Panc1 (cell line): ENCODE measurements around the gene DNM3. TPM values are rescaled to one million over a fixed set of nuclear protein-coding genes. Genes with fewer than 3 reads are reported as not detected.

Experiments
- ATAC-seq: fragments of 200-7000 bp; cut with Tn5 transposase; 2 replicates; pipeline ENCODE4 v1.9.1; 2020; ENCODE audit warnings: mild to moderate bottlenecking, moderate library complexity
- BruUV-seq: library from RNA; stranded (reverse); fragments of 400-500 nt; replicated peaks from 2 replicates; lab custom pipeline; 2021; lab: Mats Ljungman, UMichigan
- CTCF ChIA-PET: fragments of 300-600 bp; sonication (Branson Sonifier 250); formaldehyde crosslinking; loops from one replicate; lab custom pipeline; 2022; ENCODE audit warnings: antibody characterized with exemption; lab: Charles Lee
- POLR2A ChIA-PET: fragments of 300-600 bp; sonication (Branson Sonifier 250); formaldehyde crosslinking; loops from one replicate; lab custom pipeline; 2022; ENCODE audit warnings: antibody characterized with exemption; lab: Charles Lee
- DNase-seq: peaks from one replicate; pipeline ENCODE4 v3.0.0-alpha.2; 2010; ENCODE audit warnings: low read depth, low spot score
- H3K27ac ChIP-seq: 2 replicates; pipeline ENCODE4 v1.5.1; 2011; ENCODE audit warnings: mild to moderate bottlenecking, low read length, inconsistent platforms
- H3K27me3 ChIP-seq: fragments of 200-500 bp; sonication (Bioruptor generic); 2 replicates; pipeline ENCODE4 v1.6.0; 2014; ENCODE audit warnings: low read length, inconsistent platforms; ENCODE audit not compliant: control insufficient read depth, insufficient read depth
- H3K36me3 ChIP-seq: fragments of 200-500 bp; sonication (Bioruptor generic); 2 replicates; pipeline ENCODE4 v1.5.1; 2014; ENCODE audit warnings: inconsistent platforms, mild to moderate bottlenecking, low read length, moderate library complexity; ENCODE audit not compliant: control insufficient read depth, insufficient read depth
- H3K4me1 ChIP-seq: 2 replicates; pipeline ENCODE4 v1.5.1; 2011; ENCODE audit warnings: inconsistent platforms, mild to moderate bottlenecking, low read length, moderate library complexity; ENCODE audit not compliant: control insufficient read depth, insufficient read depth
- H3K4me3 ChIP-seq, 2 experiments: 2 replicates each; pipeline ENCODE4 v1.5.1; 2011 to 2012; ENCODE audit warnings: low read depth in 2 of 2, low read length in 2 of 2, mild to moderate bottlenecking in 2 of 2, inconsistent platforms in 1 of 2, moderate library complexity in 1 of 2
- H3K9me3 ChIP-seq: fragments of 200-500 bp; sonication (Bioruptor generic); 2 replicates; pipeline ENCODE4 v1.5.1; 2014; ENCODE audit warnings: low read depth, mild to moderate bottlenecking, inconsistent platforms, low read length, moderate library complexity; ENCODE audit not compliant: control insufficient read depth, insufficient read depth
- CTCF ChIP-seq: fragments of 450-650 bp; IDR thresholded peaks from 2 replicates; pipeline ENCODE4 v1.5.1; 2017; ENCODE audit warnings: mild to moderate bottlenecking
- POLR2AphosphoS5 ChIP-seq: IDR thresholded peaks from 2 replicates; pipeline ENCODE4 v1.6.1; 2012; ENCODE audit warnings: mild to moderate bottlenecking, low read depth, low read length, moderate library complexity
- SIN3A ChIP-seq: IDR thresholded peaks from 2 replicates; pipeline ENCODE4 v1.6.1; 2012; ENCODE audit warnings: low read depth, mild to moderate bottlenecking, low read length, moderate library complexity, borderline replicate concordance; ENCODE audit not compliant: insufficient read depth
- TCF7L2 ChIP-seq: IDR thresholded peaks from 2 replicates; pipeline ENCODE4 v1.6.1; 2011; ENCODE audit warnings: mild to moderate bottlenecking, low read depth, low read length, inconsistent platforms
- in situ Hi-C: cut with HindIII; loops from 2 replicates; pipeline ENCODE4 v1.10.0; 2016; ENCODE audit warnings: low sequenced_read_pairs, low pct_unique_long_range_greater_than_20kb
- intact Hi-C: fragments of 100-400 bp; cut with micrococcal nuclease; formaldehyde crosslinking; loops from one replicate; pipeline ENCODE4 v1.10.0; 2022; ENCODE audit not compliant: unreplicated experiment
- total RNA-seq: library from RNA; stranded (reverse); gene quantifications from one replicate; pipeline ENCODE4 v1.2.1, GENCODE V29; 2021; ENCODE audit not compliant: unreplicated experiment
- TF ChIP-seq, protein P1 (sequence below), 2 experiments: IDR thresholded peaks; 2 replicates each; pipeline ENCODE4 v1.6.1; 2011 to 2012; ENCODE audit warnings: low read depth in 2 of 2, control low read depth in 1 of 2, low read length in 1 of 2, mild to moderate bottlenecking in 1 of 2, moderate library complexity in 1 of 2; ENCODE audit not compliant: insufficient read depth in 1 of 2

The DNM3 gene
- total RNA-seq, 1 experiment from 2014 or later: 0.46 TPM

DNA sequence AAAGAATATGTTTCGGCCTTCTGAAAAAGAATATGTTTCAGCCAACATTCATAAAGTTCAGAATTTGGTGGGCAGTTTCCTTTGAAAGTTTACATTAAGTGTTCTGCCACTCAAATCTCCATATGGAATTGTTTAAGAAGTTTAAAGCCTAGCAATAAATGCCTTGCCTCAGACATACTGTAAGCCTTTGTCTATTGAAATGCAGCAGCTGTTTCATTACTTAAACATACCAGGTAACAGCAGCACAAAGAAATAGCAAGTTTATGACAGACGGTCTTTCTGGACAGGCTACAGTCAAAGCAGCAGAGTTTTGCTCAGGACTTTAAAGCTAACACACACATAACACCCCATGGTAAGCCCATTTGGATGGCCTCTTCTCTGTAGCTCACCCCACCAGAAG is 540.6 kb downstream of the DNM3 start:
- Histone ChIP-seq H3K27ac (peak overlapping the region; percentile 88), H3K9me3 (no peaks in the 10 kb centered on the region), H3K36me3 (no peaks in the 10 kb centered on the region), H3K27me3 (no peaks in the 10 kb centered on the region), H3K4me1 (peaks cover 35% of the 10 kb centered on the region), H3K4me3 (no peak overlapping the region)
- TF ChIP-seq POLR2AphosphoS5 (no peak), SIN3A (no peak), CTCF (no peak), TCF7L2 (no peak)
- TF ChIP-seq, protein P1, sequence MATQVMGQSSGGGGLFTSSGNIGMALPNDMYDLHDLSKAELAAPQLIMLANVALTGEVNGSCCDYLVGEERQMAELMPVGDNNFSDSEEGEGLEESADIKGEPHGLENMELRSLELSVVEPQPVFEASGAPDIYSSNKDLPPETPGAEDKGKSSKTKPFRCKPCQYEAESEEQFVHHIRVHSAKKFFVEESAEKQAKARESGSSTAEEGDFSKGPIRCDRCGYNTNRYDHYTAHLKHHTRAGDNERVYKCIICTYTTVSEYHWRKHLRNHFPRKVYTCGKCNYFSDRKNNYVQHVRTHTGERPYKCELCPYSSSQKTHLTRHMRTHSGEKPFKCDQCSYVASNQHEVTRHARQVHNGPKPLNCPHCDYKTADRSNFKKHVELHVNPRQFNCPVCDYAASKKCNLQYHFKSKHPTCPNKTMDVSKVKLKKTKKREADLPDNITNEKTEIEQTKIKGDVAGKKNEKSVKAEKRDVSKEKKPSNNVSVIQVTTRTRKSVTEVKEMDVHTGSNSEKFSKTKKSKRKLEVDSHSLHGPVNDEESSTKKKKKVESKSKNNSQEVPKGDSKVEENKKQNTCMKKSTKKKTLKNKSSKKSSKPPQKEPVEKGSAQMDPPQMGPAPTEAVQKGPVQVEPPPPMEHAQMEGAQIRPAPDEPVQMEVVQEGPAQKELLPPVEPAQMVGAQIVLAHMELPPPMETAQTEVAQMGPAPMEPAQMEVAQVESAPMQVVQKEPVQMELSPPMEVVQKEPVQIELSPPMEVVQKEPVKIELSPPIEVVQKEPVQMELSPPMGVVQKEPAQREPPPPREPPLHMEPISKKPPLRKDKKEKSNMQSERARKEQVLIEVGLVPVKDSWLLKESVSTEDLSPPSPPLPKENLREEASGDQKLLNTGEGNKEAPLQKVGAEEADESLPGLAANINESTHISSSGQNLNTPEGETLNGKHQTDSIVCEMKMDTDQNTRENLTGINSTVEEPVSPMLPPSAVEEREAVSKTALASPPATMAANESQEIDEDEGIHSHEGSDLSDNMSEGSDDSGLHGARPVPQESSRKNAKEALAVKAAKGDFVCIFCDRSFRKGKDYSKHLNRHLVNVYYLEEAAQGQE (IDR thresholded peaks at IDR 0.05; ENCODE audit: insufficient read depth in 1 of 2, low read depth in 2 of 2, low read length in 1 of 2): no peak
- intact Hi-C loops (no loop called here), in situ Hi-C loops (no loop called here)
- BruUV-seq: no TSS peak
- ATAC-seq (peak; percentile 48), DNase-seq (no peak)
- ChIA-PET CTCF (no interaction called here), POLR2A (no interaction called here)

DNA sequence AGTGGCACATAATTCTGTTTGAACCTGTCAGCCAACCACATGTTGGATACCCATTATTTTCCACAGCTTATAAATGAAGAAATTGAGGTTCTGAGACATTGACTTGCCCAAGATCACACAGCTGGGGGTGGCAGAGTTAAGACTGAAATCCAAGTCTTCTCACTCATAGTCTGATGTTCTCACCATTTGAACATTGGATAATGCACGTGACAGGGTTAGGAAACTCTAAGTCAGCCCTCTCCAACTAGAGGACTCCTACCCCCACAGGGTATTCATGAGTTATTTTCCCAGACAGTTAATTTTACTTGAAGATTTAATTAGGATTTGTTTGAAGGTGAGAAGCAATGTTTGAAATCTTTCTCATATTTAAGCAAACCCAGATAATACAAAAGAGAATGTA is 541.1 kb downstream of the DNM3 start:
- Histone ChIP-seq H3K36me3 (no peaks in the 10 kb centered on the region), H3K9me3 (no peaks in the 10 kb centered on the region), H3K4me1 (peaks cover 35% of the 10 kb centered on the region), H3K4me3 (no peak overlapping the region), H3K27ac (peak overlapping the region; percentile 88), H3K27me3 (no peaks in the 10 kb centered on the region)
- in situ Hi-C loops: no loop called here
- DNase-seq (no peak), ATAC-seq (peak; percentile 52; the same call in 1 of the 2 replicates)
- no peak for TF ChIP-seq TCF7L2
- BruUV-seq: no TSS peak
- ChIA-PET POLR2A (no interaction called here), CTCF (no interaction called here)
- intact Hi-C loops: no loop called here

DNA sequence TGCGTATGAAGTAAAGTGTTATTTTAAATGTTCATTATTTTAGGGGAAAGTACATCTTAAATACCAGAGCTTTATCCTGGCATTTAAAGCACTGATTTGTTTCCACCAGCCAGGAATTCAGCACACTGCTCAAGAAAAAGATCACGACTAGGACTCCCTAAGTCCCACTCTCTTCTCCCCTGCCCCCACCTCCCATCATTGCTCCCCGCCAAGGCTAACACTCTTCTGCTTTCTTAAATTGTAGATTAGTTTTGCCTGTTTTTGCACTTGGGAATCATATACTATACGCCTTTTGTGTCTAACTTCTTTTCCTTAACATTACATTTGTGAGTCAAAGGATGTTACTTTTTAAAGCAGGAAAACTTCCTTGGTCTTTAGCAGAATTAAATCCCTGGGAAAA is 541.7 kb downstream of the DNM3 start:
- intact Hi-C loops: no loop called here
- no peak overlapping the region for H3K4me3 ChIP-seq

More for the DNA sequence above, 541.7 kb downstream of the DNM3 start:
- Histone ChIP-seq H3K36me3 (no peaks in the 10 kb centered on the region), H3K27me3 (no peaks in the 10 kb centered on the region), H3K27ac (peak overlapping the region; percentile 88), H3K9me3 (no peaks in the 10 kb centered on the region), H3K4me1 (peaks cover 35% of the 10 kb centered on the region)
- TF ChIP-seq, protein P1 (IDR thresholded peaks at IDR 0.05; ENCODE audit: insufficient read depth in 1 of 2, low read depth in 2 of 2, low read length in 1 of 2): no peak
- TF ChIP-seq POLR2AphosphoS5 (no peak), CTCF (no peak), TCF7L2 (no peak), SIN3A (no peak)
- ChIA-PET POLR2A (no interaction called here), CTCF (no interaction called here)
- in situ Hi-C loops: no loop called here
- BruUV-seq: no TSS peak
- ATAC-seq (no peak), DNase-seq (no peak)
